NCI-H460 (cell line): ENCODE data around the gene PSMC5. TPM values are rescaled to one million over a fixed set of nuclear protein-coding genes. Genes with fewer than 3 reads are reported as not detected.
A peak's percentile ranks its signal among the peaks of the same experiment; 100 is the strongest.
"Not testable (repeated sequence)": the region's sequence is repeated elsewhere in the genome, so short reads cannot be mapped to it uniquely, and the experiment has no call there.

Source experiments
- DNase-seq: peaks from one replicate; pipeline ENCODE4 v3.0.0-alpha.2; 2016; ENCODE audit warnings: low read depth; ENCODE audit errors: extremely low read depth
- total RNA-seq: library from RNA; depleted of rRNA; stranded (reverse); fragments of >200 nt; shearing (Covaris generic); gene quantifications from 2 replicates; pipeline ENCODE4 v1.2.3, GENCODE V29; 2014

The PSMC5 gene
- total RNA-seq, 1 experiment from 2014 or later, result 66.3 TPM

DNA sequence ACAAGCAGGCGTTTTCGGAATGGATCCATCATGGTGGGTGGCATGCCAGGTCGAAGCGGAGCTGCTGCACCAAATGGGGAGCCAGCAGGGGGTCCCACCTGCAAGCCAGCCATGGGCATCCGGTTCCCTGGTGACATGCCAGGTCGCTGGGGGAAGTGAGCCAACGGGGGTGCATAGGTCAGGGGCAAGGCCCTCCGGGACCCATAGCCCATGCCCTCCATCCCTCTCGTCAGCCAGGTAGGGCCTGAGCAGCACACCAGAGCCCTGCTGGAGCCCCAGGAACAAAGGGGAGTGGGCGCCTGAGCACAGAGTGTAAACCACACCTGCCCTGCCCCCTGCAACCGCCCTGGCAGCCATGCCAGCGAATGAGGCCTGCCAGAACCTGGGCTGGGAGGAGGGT is 10.2 kb downstream of the PSMC5 start:
- no peak for DNase-seq

DNA sequence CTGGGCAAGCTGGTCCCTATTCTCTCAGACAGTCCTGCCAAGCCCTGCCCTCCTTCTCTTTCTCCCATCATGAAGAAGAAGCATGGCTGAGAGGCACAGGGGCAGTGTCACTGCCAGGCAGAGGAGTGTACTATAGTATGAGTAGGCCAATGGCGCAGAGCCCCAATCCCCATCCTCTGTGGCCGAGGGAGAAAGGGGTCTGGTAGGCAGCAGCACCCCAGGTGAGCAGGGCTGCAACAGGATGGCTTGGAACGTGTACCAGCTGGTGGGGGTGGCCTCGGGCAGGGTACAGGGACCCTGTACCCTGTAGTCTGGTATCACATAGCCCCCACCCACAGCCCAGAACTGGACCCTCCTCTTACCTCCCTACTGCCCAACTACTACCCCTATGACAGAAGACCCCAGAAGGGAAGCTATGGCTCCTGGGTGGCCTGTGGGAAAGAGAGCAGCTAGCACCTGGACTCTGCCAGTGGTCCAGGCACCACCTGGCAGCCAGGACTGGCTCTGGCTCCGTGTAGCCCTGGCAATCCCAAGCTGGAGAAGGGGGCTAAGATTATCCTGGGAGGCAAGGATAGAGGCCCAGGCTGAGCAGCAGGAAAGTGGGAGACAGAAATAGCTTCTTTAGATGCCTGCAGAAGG is 10.8 kb downstream of the PSMC5 start:
- no peak for DNase-seq

DNA sequence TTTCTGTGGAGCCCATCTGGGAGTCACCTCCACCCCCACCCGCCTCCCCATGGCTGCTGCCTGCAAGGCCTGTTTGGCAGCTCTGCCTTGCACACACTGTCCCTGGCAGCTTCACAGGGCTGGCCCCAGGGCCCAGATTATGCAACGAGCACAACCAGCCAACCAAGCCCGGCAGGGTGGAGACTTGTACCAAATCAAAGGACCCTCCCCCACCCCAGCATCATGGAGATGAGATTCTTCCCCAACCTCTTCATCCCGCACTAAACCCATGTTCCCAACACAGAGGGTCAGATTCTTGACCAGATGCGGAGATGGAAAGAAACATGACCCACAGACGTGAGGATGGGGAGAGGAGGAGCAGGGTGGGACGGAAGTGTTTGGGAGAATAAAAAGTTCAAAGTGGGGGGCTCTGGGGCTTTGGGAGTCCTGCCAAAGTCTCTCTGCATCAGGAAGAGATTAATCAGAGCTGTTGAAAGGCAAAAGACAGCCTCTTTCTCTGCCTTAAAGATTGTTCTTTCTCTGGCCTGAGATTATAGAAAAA is 11.5 kb downstream of the PSMC5 start:
- no peak for DNase-seq

DNA sequence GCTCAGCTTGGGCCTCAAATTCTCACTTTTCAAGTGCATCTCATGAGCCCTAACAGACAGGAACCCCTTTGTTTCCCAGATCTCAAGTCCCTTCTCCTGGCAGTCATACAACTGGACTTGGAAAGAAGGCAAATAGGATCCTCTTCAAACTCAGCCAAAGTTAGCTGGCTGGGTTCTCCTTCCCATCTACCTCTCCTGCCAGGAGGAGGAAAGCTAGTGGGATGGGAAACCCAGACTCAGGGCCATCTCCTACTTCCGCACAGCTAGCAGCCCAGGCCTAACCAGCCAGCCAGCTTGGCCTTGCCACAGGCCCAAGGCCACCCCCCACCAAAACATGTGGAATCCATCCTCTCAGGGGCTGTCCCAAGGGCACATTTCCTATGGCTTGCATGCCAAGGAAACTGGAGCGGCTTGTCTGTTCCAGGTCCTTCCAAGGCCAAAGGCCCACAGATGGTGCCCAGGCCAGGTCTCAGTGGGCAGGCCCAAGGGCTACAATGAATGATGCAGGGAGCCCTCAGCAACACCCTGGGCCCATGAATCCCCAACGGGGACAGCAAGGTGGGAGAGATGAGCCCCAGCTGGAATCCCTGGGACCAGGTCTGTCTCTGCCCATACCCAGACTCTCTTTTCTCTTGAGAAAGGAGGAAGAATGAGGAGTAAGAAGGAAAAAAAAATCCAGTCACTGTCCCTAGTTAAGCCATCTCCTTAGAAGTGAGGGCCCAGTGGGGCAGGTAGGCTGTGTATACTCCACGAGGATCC is 13.5 kb downstream of the PSMC5 start:
- DNase-seq, result no peak

DNA sequence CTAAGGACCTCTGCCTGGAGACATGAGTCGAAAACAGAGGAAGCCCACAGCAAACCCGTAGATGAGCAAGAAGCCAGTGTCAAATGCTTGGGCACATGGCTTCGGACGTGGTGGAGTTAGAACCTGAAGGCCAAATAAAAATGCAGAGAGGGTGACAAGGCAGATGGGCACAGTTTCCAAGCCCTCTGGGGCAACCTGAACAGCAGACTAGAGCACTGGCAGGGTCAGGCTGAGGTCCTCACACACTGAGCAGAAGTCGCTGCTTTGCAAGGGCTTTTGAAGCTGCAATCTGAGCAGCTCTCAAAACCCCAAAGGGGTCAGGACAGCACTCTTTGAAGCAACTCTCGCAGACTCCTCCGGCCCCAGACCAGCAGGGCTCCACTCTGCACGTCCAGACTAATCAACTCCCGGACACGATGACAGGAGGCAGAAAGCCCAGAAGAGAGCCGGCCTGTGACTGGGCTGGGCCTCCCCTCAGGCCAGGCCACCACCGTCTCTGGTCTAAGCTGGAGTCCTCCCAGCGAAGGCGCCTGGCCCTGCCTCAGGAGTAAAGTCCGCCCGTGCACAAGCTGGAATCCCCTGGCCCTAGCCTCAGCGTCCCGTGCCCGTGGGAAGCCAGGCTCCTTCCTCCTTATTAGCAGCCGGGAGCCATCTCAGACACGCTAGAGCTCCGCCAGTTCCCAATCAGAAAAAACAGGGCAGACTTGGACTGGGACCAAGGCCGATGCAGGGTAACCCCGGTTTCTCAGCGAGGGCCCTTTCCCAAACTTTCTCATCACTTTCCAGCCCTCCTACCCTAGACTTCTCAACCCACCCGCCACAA is 14.3 kb downstream of the PSMC5 start:
- no peak for DNase-seq

DNA sequence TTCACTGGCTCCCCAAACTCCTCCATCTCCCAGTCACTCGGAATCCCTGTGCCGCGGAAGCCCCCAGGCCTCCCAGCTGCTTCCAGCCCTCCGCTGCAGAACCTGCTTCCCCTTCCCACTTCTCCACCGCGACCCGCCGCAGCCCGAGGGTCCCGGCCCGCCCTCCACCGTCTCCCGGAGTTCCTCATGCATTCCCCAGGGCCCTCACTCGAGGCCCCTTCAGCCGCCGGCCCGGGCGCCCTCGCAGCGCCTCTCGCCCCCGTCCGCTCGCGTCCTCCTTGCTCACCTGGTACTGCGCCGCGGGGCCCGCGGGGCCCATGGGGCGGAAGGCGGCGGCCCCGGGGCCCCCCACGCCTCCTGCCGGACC is 14.9 kb downstream of the PSMC5 start:
- no peak for DNase-seq

DNA sequence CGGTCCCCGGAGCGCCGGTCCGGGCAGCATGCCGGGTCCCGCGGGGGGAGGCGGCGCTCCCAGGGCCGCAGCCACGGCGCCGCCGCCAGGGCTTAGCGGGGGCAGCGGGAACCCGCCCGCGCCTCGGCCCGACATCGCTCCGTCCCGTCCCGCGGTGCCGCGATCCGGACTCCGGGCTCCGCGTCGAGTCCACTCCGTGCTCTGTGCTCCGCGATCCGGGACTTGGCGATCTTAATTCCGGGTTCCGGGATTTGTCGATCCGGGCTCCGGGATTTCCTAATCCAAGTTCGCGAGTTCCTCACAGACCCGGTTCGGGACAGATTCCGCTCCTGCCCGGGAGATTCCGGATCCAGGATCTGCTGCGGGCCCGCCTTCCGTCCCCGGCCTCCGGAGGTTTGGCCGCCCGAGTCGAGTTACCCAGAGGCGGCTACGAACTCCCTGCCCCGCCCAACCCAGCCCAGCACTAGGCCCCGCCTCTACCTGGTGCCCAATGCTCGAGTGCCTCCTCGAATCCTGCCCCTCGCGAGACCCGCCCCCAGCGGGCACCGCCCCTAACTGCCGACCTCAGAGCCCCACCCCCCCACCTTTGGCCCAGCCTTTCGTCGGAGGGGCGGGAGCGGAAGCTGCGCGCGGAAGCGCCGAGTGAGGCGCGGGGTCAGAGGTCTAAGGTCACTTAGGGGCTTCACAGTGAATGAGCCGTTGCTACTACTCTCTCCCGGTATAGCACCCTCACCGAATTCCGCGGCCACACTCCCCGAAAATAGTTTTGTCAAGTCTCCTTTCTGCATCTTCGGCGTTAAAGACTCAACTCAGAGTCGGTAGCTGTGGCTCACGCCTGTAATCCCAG is 15.5 kb downstream of the PSMC5 start, which contains the start of gene SMARCD2:
TSS of gene SMARCD2 (minus strand) at position 146 of the 847 bp plus-strand sequence. CDS start at position 135, 11 bp downstream.
- DNase-seq, result peak; percentile 98

DNA sequence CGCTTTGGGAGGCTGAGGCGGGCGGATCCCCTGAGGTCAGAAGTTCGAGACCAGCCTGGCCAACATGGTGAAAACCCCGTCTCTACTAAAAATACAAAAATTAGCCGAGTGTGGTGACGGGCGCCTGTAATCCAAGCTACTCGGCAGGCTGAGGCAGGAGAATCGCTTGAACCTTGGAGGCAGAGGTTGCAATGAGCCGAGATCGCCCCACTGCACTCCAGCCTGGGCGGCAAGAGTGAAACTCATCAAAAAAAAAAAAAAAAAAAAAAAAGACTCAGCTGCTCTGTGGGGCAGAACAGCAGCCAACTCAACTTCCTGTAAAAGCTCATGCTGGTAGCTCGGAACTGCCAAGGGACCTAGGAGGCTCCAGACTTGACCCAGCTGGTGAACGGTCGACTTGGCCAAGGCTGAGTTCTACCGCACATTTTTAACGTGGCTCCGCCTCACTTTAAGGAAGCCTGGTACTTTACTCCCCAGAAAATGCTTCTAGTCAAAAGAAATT is 16.2 kb downstream of the PSMC5 start:
- DNase-seq, result not testable (repeated sequence)

DNA sequence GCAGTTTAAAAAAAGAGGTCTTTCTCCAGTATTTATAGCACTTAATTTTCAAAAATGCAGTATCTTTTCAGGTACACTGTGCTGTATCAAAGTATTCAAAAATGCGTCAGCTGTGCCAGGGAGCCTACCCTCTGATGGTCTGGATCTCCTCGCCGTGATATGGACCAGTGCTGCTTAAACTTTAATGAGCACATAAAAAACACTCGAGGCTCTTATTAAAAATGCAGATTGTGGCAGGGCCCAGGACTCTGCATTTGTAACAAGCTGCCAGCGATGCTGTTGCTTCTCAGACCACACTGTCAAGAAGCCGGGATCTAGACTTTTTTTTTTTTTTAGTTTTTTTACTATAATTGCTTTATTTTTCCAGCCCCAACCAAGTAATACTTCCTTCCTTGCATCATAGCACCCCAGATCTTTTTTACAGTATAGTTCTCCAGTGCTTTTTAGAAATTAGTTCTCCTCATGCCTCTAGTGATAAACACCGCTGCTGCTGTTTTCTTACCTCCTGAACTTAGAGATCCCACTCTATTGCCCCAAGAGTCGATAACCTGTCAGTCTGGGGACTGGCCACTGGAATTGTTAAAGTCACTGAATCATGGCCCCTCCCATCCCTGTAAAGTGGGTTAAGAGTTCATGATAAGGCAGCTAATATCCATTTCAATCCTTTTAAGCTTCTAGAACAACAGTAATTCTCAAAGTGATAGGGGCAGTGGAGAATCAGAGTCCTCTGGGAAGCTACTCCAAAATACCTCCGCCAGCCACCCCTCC is 16.9 kb downstream of the PSMC5 start:
- DNase-seq, result no peak

DNA sequence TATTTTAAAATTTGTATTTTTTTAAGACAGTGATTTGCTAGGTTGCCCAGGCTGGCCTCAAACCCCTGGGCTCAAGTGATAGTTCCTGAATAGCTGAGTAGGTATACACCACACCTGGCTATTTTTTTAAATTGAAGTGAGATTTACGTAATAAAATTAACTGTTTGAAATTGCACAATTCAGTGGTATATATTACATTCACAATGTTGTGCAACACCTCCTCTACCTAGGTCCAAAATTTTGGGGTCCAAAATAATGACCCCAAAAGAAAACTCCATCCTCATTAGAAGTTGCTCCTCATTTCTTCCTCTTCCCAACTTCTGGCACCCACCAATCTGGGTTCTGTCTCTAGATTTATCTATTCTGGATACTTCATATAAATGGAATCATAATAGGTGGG is 18.3 kb downstream of the PSMC5 start:
- DNase-seq, result no peak

DNA sequence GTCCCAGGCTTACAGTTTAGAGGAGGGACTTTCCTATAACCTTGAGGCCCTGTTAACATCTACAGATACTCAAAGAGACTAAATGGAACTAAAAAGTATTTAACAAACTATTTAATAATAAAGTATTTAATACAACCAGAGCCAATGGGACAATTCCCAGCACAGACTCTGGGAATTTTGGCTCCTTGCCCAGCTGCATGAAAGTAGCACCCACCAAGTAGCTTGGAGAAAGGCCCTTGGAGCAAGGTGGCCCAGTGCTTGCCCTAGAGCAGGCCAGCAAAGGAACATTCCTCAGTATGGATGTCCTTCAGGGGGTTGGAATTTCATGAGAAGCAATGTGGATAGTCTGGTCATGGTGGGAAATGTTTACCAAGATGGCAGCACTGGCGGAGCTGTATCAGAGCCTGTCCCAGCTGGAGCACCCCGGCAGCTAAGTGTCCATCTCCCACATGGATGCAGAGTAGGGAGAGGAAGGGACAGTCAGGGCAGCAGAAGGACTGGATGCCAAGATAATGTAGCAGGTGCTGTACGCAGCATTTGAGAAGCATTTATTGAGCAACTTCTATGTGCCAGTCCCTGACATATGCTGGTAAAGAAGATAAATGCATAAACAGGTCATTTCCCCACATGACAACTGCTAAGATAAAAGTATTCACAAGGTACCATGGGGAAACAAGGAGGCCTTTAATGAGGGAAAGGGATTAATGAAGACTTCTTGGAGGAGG is 20.5 kb downstream of the PSMC5 start:
- DNase-seq, result no peak

DNA sequence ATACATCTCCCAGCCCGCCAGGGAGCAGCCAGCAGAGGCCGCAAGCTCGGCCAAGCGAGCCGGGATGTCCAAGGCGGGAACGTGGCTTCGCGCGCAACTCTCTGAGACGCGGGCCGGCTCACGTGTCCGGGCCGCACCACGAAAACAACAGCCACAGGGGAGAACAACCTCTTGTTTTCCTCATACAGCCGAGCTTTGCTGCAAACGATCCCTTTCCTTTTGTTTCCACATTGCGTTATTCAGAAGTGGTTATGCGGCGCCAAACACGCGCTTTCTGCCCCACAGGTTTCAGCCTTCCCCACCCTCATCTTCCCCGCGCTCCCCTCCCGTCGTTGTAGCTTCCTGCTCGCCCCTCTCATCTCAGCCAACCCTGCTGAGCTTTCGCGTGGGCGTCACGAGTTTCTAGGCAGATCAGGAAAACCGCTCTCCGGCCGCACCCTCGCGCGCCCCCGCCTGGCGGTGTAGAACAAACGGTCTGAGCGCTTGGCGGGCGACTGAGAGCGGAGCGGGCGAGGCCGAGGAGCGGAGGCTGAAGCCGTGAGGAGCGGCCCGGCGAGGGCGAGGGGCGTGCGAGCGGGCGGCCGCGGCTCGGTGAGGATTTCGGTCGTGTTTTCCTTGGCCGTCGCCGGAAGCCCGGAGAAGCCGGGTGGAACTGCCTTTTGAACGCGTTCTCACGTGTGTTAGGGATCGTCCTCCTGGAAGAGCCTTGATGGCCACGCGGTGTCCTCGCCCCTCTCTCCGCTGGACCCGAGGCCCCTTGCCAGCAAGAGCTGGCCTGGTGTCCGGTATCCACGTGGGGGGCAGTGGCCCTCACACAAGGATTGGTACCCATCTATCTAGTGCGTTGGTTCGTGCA is 21.8 kb downstream of the PSMC5 start:
- peak; percentile 91 for DNase-seq

DNA sequence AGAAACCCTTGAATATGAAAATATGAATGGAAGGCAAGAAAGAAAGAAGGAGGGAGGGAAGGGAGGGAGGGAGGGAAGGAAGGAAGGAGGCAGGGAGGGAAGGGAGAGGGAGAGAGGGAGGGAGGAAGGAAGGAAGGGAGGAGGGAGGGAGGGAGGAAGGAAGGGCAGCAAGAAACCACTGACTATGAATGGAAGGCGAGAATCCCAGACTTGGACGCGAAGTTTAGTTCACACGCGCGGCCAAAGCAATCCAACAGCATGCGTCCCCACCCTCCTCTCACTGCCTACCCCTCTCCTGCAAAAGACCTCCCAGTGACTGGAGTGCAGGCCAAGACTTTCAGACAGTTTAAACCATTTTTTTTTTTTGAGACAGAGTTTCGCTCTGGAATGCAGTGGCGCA is 23.2 kb downstream of the PSMC5 start:
- no peak for DNase-seq

DNA sequence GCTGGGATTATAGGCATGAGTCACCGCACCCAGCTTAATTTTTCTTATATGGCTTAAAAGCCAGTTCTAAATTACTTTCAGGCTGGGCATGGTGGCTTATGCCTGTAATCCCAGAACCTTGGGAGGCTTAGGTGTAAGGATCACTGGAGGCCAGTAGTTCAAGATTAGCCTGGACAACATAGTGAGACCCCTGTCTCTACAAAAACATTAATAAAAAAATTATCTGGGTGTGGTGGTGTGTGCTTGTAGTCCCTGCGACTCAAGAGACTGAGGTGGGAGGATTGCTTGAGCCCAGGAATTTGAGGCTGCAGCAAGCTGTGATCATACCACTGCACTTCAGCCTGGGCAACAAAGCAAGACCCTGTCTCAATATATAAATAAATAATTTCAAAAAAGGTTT is 26.0 kb downstream of the PSMC5 start:
- no peak for DNase-seq

DNA sequence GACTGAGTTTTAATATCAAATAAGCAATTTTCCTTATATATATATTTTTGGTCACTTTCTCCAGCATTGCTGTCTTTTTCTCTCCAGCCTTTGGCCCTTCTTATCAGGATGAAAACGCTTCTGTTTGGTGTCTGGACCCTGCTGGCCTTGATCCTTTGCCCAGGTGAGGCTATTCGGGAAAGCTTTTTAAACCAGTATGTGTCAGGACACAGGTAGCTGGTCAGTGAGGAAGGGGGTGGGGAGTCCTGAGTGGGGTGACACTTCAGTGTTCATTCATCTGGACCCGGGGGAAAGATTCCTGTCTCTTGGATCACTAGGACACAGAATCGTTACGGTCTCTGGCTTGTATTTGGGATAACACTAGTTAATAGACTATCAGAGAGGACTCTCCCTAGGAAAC is 27.5 kb downstream of the PSMC5 start:
- DNase-seq, result no peak

DNA sequence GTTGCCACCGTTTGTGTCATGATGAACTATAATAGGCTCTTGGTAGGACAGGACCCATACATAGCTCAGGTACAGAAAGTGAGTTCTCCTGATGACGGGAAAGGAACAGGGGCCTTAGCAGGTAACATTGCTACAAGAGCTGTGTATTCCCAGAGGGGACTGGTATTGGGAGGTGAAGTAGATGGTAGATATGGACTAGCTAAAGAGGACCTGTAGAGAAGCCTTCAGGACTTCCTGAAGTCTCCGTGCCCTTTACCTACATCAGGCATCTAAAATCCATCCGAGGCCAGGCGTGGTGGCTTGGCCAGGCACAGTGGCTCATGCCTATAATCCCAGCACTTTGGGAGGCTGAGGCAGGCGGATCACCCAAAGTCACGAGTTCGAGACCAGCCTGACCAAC is 28.0 kb downstream of the PSMC5 start:
- no peak for DNase-seq

DNA sequence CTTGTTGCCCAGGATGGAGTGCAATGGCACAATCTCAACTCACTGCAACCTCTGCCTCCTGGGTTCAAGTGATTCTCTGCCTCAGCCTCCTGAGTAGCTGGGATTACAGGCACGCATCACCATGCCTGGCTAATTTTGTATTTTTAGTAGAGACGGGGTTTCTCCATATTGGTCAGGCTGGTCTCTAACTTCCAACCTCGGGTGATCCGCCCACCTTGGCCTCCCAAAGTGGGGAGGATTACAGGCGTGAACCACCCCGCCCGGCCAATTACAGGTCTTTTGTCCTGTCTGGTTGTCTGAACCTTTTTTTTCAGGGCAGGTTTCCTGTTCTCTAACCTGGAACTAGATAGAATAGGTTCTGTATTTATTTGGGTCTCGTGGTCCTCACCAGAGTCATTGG is 29.2 kb downstream of the PSMC5 start:
- not testable (repeated sequence) for DNase-seq

DNA sequence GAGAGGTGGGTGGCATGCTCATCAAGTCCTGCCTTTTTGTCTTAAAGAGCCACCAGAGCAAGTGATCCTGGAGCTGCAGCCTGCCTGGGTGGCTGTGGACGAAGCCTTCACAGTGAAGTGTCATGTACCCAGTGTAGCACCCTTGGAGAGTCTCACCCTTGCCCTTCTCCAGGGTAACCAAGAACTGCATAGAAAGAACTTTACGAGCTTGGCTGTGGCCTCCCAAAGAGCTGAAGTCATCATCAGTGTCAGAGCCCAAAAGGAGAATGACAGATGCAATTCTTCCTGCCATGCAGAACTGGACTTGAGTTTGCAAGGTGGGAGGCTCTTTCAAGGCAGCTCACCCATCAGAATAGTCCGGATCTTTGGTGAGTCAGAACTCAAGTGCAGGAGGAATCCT is 32.0 kb downstream of the PSMC5 start:
- no peak for DNase-seq
